DND-41 (cell line): Measurements from ENCODE around the gene CARD10.
A peak's percentile ranks its signal among the peaks of the same experiment; 100 is the strongest.

Experiments used
- ATAC-seq: fragments of 200-7000 bp; cut with Tn5 transposase; 3 replicates; pipeline ENCODE4 v1.9.1; 2021; ENCODE audit warnings: low read depth; ENCODE audit not compliant: insufficient read depth
- DNase-seq: peaks from one replicate; pipeline ENCODE4 v3.0.0-alpha.2; 2020
- H2AFZ ChIP-seq: 2 replicates; pipeline ENCODE4 v1.6.0; 2012; ENCODE audit warnings: low read depth, low read length
- H3K27ac ChIP-seq: 2 replicates; pipeline ENCODE4 v1.5.1; 2012; ENCODE audit warnings: low read length, inconsistent platforms
- H3K27me3 ChIP-seq: fragments of 200-600 bp; sonication (generic); 2 replicates; pipeline ENCODE4 v1.6.0; 2012; ENCODE audit warnings: low read length, mild to moderate bottlenecking, inconsistent platforms; ENCODE audit not compliant: insufficient read depth, poor library complexity
- H3K36me3 ChIP-seq: 2 replicates; pipeline ENCODE4 v1.5.1; 2012; ENCODE audit warnings: low read length, inconsistent platforms; ENCODE audit not compliant: insufficient read depth
- H3K4me1 ChIP-seq: 2 replicates; pipeline ENCODE4 v1.5.1; 2012; ENCODE audit warnings: mild to moderate bottlenecking, low read length; ENCODE audit not compliant: insufficient read depth
- H3K4me2 ChIP-seq: 2 replicates; pipeline ENCODE4 v1.6.0; 2012; ENCODE audit warnings: mild to moderate bottlenecking, moderate library complexity, low read length, inconsistent platforms; ENCODE audit not compliant: insufficient read depth
- H3K4me3 ChIP-seq, 2 experiments: fragments of 200-600 bp in 1 of 2; shearing (Covaris generic) in 1 of 2; 2 replicates each; pipeline ENCODE4 v1.5.1; 2012 to 2016; ENCODE audit warnings: inconsistent platforms in 2 of 2, low read length in 2 of 2, mild to moderate bottlenecking in 2 of 2, low read depth in 1 of 2, moderate library complexity in 1 of 2
- H3K79me2 ChIP-seq: 2 replicates; pipeline ENCODE4 v1.6.0; 2012; ENCODE audit warnings: low read length, inconsistent platforms; ENCODE audit not compliant: insufficient read depth
- H3K9ac ChIP-seq: 2 replicates; pipeline ENCODE4 v1.6.0; 2012; ENCODE audit warnings: low read depth, mild to moderate bottlenecking, inconsistent platforms, low read length, moderate library complexity
- H3K9me3 ChIP-seq: 2 replicates; pipeline ENCODE4 v1.5.1; 2012; ENCODE audit warnings: low read length, moderate library complexity, mild to moderate bottlenecking, inconsistent platforms; ENCODE audit not compliant: insufficient read depth, severe bottlenecking
- H4K20me1 ChIP-seq: 2 replicates; pipeline ENCODE4 v1.6.0; 2012; ENCODE audit warnings: low read length; ENCODE audit not compliant: insufficient read depth
- CTCF ChIP-seq: IDR thresholded peaks from 2 replicates; pipeline ENCODE4 v1.5.1; 2012; ENCODE audit warnings: borderline replicate concordance, low read length, moderate library complexity, mild to moderate bottlenecking; ENCODE audit not compliant: poor library complexity, severe bottlenecking; ENCODE audit errors: extremely low read depth
- EZH2 ChIP-seq: IDR thresholded peaks from 3 replicates; pipeline ENCODE4 v1.6.1; 2012; ENCODE audit warnings: borderline replicate concordance, low read depth, mild to moderate bottlenecking, moderate library complexity, low read length, inconsistent platforms; ENCODE audit not compliant: severe bottlenecking

The CARD10 gene

GRCh38 chr22:37561212-37562048 lies 42.2 kb upstream of the CARD10 start:
- H3K4me2 ChIP-seq = no peak overlapping the region
- H4K20me1 ChIP-seq = peaks cover 15% of the 10 kb centered on the region
- H3K4me1 ChIP-seq = peaks cover 3% of the 10 kb centered on the region; the same call in 1 of the 2 replicates
- H3K9ac ChIP-seq = no peak overlapping the region
- ATAC-seq = peak; percentile 55; the same call in 1 of the 3 replicates
- no peaks in the 10 kb centered on the region for H3K9me3 ChIP-seq
- no peaks in the 10 kb centered on the region for H3K36me3 ChIP-seq
- no peak overlapping the region for H3K27ac ChIP-seq
- H3K27me3 ChIP-seq = peaks cover 5% of the 10 kb centered on the region
- H3K4me3 ChIP-seq = no peak overlapping the region
- no peak overlapping the region for H2AFZ ChIP-seq
- DNase-seq = peak; percentile 56
- no peaks in the 10 kb centered on the region for H3K79me2 ChIP-seq
- TF ChIP-seq CTCF (peak; percentile 62), EZH2 (no peak)

- H4K20me1 ChIP-seq = 0 out of 2 replicates have a peak, but pooled peaks cover 7% of the 10 kb centered on the region
- H3K9ac ChIP-seq = no peak overlapping the region
- H3K36me3 ChIP-seq = no peaks in the 10 kb centered on the region
- TF ChIP-seq CTCF (no peak), EZH2 (no peak)
- no peak overlapping the region for H3K27ac ChIP-seq
- no peak for ATAC-seq
- no peak overlapping the region for H3K4me2 ChIP-seq
- H3K27me3 ChIP-seq = peaks cover 2% of the 10 kb centered on the region
- H3K79me2 ChIP-seq = no peaks in the 10 kb centered on the region
- H2AFZ ChIP-seq = no peak overlapping the region
- no peaks in the 10 kb centered on the region for H3K9me3 ChIP-seq
- H3K4me3 ChIP-seq = no peak overlapping the region
- DNase-seq = no peak
- no peaks in the 10 kb centered on the region for H3K4me1 ChIP-seq
Measured at GRCh38 chr22:37560608-37561211, 41.5 kb upstream of the CARD10 start.

GRCh38 chr22:37559901-37560607 lies 40.8 kb upstream of the CARD10 start, which contains the start of gene CDC42EP1:
CDC42EP1 (plus strand) TSS chr22:37560480; CDS start chr22:37566350, 5,870 bp downstream.
- no peak within 1 kb of the TSS for H2AFZ ChIP-seq
- H3K9ac ChIP-seq = no peak within 1 kb of the TSS
- H3K4me3 ChIP-seq = no peak within 1 kb of the TSS

More at GRCh38 chr22:37559901-37560607, 40.8 kb upstream of the CARD10 start, which contains the start of gene CDC42EP1:
- TF ChIP-seq EZH2 (no peak), CTCF (no peak)
- H3K27me3 ChIP-seq = peaks cover 2% of the 10 kb centered on the region
- H3K4me2 ChIP-seq = no peak within 1 kb of the TSS
- H3K4me1 ChIP-seq = no peaks in the 10 kb centered on the region
- ATAC-seq (no peak), DNase-seq (no peak)
- 0 out of 2 replicates have a peak, but pooled peaks cover 7% of the 10 kb centered on the region for H4K20me1 ChIP-seq
- H3K79me2 ChIP-seq = no peaks in the 10 kb centered on the region
- no peaks in the 10 kb centered on the region for H3K36me3 ChIP-seq
- no peak within 1 kb of the TSS for H3K27ac ChIP-seq
- H3K9me3 ChIP-seq = no peaks in the 10 kb centered on the region
